Right renal pelvis (tissue), 4 donors: ENCODE results near the gene TSTD2. TPM values are rescaled to one million over a fixed set of nuclear protein-coding genes. Genes with fewer than 3 reads are reported as not detected.
"Not testable (repeated sequence)": the region's sequence is repeated elsewhere in the genome, so short reads cannot be mapped to it uniquely, and the experiment has no call there.

Source experiments
- DNase-seq, 4 donors: peaks; one replicate each; pipeline ENCODE4 v3.0.0-alpha.2; 2013; ENCODE audit warnings: low read depth in 4 of 4, low spot score in 3 of 4, missing footprints in 1 of 4
- polyA plus RNA-seq, 4 donors: library from polyadenylated mRNA; unstranded; fragments of 120-200 nt; gene quantifications; one replicate each; pipeline ENCODE4 v1.2.1, GENCODE V29; 2013; ENCODE audit not compliant: insufficient read length in 4 of 4

Gene TSTD2
- polyA plus RNA-seq, 4 donors, result 26.6 to 34.5 (median 33.3) TPM

- DNase-seq, result peak in 3 of 4 donors; percentile 67 to 81 (median 71)
Observed at GRCh38 chr9:97632248-97632984, 752 bp downstream of the TSTD2 start.

GRCh38 chr9:97630591-97630990 lies 2.6 kb downstream of the TSTD2 start:
- DNase-seq, result no peak

DNA sequence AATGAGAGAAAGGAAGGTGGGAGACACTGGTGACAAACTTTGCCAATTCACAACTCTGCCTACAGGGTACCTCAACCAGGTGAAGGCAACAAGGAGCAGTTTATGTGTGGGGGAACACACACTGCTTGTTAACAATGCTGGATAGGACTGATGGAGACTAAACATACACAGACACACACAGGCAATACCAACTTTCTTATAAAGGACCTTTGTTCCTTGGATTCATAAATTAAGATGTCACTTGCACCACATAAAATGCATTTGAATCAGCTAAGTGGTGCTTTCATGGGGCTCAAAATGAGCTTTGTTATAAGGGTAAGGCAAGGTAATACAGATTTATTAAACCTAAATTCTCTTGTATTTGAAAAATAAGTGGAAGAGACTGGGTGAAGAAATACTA lies 4.0 kb downstream of the TSTD2 start:
- no peak for DNase-seq

DNA sequence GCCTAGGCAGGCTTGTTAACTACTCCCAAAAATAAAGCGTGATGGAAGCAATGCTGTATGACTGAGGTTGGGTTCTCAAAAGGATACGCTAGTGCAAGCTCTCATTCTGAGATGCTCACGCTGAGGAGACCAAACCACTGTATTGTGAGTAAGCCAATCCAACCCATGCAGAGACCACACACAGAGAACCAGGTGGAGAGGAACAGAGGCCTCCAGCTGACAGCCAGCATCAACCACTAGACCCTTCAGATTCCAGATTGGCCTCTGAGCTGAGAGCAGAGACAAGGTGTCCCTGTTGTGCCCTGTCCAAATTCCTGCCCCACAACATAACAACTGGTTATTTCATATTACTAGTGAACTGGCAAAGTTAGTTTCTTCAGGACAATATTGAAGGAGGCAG lies 4.5 kb downstream of the TSTD2 start:
- DNase-seq, result no peak

DNA sequence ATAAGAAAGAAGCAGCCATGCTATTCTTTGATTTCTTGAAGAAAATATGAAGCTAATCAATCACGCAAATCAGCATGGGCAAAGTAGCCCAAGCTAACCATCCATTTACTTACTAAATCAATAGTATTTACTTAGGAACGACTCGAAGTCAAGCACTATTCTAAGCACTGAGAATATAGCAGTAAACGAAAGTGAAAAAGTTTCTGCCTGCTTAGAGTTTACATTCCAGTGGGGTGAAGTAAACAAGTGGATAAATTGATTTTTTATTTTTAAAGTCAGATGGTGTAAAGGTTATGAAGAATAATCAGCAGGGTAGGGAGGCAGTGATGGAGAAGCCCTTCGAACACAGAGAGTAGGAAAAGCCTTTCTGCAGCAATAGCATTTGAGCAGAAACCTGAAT lies 5.5 kb downstream of the TSTD2 start:
- no peak for DNase-seq

DNA sequence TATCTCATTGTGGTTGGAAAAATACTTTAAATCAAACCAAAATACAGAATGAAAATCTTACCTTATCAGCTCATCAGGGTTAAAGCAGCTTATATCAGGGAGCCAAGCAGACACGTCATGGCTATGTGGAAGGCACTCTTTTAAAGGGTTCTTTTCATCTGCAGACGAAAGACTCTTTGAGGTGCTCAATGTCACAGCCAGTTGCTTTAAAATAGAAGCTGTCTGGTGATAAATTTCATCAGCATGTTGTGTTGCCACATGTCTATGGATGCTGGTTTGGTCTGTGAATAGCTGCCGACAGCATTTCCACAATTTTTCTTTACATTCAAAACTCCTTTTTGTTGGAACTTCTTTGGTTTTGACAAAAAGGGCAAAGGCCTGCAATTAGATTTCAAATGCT lies 7.5 kb downstream of the TSTD2 start:
- no peak for DNase-seq

- no peak for DNase-seq
Observed at GRCh38 chr9:97623946-97624345, 9.2 kb downstream of the TSTD2 start.

- DNase-seq, result not testable (repeated sequence)
Observed at GRCh38 chr9:97622483-97622882, 10.7 kb downstream of the TSTD2 start.

- DNase-seq, result not testable (repeated sequence)
Observed at GRCh38 chr9:97620063-97620462, 13.1 kb downstream of the TSTD2 start.

- DNase-seq, result no peak
Observed at GRCh38 chr9:97617939-97618416, 15.2 kb downstream of the TSTD2 start.

GRCh38 chr9:97615439-97616072 lies 17.6 kb downstream of the TSTD2 start:
- DNase-seq, result peak in 2 of 4 donors; percentile 40 to 45

DNA sequence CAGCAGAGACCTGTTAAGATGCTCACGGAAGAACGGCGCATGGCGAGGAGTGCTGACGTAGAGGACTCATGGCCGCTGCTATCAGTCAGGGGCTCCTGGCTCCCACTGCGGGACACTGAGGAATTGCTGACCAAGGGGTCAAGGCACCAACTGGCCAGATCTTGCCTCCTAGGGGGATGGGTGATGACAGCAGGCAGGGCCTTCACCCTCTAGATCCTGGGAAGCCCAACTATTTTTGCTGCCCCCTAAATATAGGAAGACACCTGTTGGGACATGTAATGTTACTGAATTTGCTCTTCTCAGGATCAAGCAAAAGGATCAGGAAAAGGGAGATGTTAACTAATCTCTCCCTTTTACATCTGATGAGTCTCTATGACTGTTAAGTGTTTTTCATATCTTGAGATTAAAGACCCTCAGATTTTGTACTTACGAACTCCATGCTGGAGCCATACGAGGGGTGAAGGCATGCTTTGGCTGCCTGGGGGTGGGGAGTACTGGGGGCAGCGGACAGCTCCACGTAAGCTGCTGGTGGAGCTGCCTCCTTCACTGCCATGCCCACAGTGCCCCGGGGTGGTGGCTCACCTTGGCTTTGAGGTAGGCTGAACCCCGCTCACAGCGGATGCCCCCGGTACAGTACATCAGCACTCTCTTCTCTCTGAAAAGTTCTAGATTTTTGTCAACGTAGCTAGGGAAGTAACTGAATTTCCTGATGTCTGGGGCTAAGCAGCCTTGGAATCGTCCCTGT lies 28.1 kb downstream of the TSTD2 start:
- no peak for DNase-seq

DNA sequence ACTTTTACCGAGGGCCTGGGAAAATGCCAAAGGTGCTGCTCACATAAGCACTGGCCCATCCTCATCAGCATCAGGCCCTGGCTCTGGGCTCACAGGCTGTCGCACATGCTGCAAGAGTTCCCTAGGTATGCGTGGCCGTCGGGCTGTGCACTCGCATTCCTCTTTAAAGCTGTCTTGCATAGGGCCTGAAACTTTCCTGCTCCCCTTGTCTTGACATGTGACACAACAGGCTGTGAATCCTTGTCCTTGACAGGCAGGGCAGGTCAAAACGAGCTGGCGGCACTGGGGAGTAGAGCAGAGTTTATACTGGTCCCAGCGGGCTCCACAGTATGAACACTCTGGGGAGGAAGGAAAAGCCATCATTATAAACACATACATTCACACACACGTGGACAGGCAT lies 30.7 kb downstream of the TSTD2 start:
- no peak for DNase-seq

DNA sequence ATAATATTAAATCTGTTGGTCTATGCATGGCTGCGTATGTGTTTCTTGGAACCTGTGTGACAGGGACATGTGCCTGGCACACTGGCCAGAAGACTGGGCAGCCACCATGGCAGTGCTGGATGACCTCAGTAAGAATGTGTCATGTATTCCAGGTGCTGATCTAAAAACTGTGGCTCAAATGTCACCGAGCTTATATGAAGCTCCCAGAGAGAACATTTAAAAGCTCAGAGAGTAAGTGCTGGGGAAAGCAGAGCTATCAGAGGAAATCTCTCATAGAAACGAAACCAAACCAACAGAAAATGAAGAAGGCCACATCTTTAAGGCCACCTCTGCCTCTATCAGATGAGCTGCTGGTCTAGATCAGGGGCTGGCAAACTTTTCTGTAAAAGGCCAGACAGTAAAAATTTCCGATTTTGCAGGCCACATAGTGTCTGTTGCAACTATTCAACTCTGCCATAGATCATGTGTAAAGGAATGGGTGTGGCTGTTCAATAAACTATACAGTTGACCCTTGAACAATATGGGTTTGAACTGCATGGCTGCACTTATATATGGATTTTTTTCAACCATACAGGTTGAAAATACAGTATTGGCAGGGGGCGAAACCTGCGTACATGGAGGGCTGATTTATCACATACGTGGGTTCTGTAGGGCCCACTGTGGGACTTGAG lies 31.8 kb downstream of the TSTD2 start:
- no peak for DNase-seq

GRCh38 chr9:97600531-97601227 lies 32.5 kb downstream of the TSTD2 start:
- no peak for DNase-seq

GRCh38 chr9:97599314-97599846 lies 33.8 kb downstream of the TSTD2 start:
- no peak for DNase-seq

DNA sequence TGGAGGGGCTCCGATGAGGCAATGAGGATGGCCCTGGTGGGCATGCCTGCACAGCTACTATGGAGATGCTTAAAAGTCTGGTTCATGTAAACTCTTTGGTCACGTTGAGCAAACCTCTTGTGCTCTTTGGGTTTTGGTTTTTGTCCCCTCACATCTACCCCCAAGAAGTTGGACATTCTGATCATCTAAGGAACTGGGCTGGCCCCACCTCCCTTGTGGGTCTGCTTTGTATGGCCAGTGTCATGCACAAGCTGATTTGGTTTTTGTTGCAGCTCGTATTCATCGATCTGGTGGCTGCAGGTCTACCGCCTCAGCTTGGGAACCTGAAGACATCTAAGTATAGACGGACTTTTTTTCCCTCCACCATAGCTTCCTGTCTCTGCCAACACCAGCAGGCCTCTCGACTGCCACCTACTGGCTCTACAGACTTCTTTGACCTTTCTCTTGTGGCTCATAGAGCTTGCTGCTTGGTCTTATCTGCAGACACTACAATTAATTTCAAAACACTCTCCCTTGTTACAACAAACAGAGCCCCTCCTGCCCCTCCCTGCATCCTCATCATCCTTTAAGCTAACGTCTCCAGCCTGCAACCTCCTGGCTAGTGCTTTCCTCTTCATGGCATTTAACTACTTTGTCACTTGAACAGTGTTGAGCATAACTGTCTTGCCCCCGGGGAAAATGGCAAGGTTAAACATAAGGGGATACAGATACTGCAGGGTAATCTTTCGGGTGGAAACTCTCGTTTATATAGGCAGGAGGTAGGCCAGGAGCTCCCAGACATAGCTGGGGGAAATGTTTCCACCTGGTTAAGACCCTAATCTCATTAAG lies 34.5 kb downstream of the TSTD2 start:
- DNase-seq, result peak; percentile 56 to 70 (median 60)

- no peak for DNase-seq
Observed at GRCh38 chr9:97596906-97597305, 36.3 kb downstream of the TSTD2 start.

DNA sequence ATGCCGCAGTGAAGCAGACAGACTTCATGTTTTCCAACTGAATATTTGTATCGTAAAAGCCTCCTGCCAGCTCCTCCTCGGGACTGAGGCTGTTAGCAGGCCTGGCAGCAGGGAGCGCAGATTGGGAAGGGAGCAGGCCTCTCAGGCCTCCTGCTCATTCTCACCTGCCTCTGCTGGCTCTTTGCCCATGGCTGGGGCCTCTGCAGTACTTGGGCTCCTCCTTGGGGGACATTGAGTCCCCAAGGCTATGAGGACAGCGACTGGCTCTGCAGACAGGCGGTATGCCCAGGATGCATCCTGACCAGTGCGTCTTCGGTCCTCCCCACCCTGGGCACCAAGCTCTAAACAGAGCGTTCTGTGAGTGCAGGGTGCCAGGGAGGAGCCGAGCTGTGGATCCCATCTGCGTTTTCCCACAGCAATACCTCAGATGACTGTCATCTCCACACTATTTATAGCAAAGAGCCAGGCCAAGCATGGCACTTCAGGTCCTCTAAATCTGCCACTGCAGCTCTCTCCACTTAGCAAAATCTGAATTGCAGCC lies 38.7 kb downstream of the TSTD2 start:
- no peak for DNase-seq
